ENCODE measurements around the gene PRPH. TPM values are rescaled to one million over a fixed set of nuclear protein-coding genes. Genes with fewer than 3 reads are reported as not detected.

Gene PRPH
- total and polyA plus RNA-seq, 9 of the 15 experiments (the other 6 are each of a cell fraction or from before 2014, with no cell fraction given), result 0.27 to 1.9 (median 1.3) TPM; not detected in 1

- no peak for TF ChIP-seq ZBTB49 (CRISPR knock-in tag; IDR thresholded peaks at IDR 0.05; ENCODE audit: borderline replicate concordance)
- no peak for TF ChIP-seq ZNF324 (CRISPR knock-in tag; IDR thresholded peaks at IDR 0.05)
- peak; percentile 31; the same call in 1 of the 2 replicates for TF ChIP-seq ZNF121 (CRISPR knock-in tag; conservative IDR thresholded peaks at IDR 0.05)
- peak; percentile 58 for TF ChIP-seq MXD1 (CRISPR knock-in tag; IDR thresholded peaks at IDR 0.05; ENCODE audit: borderline replicate concordance, poor library complexity, severe bottlenecking)
- TF ChIP-seq HEY1 (CRISPR knock-in tag; IDR thresholded peaks at IDR 0.05; ENCODE audit: borderline replicate concordance), result peak; percentile 41; the same call in 1 of the 2 replicates
- no peak for TF ChIP-seq XRCC3 (IDR thresholded peaks at IDR 0.05)
- no peak for TF ChIP-seq SNRNP70 (optimal IDR thresholded peaks at IDR 0.05; ENCODE audit: low read depth, low read length)
- TF ChIP-seq CREB3L1 (IDR thresholded peaks at IDR 0.05; ENCODE audit: borderline replicate concordance, low read depth), result peak; percentile 97
- TF ChIP-seq BRF1 (IDR thresholded peaks at IDR 0.05; ENCODE audit: borderline replicate concordance, extremely low read depth, insufficient read length), result no peak
- TF ChIP-seq MYC (IDR thresholded peaks at IDR 0.05; ENCODE audit: low read depth, low read length), result peak; percentile 94
- TF ChIP-seq MYC (CRISPR knock-in tag; IDR thresholded peaks at IDR 0.05; ENCODE audit: borderline replicate concordance, low read depth), result peak; percentile 97
- no peak for TF ChIP-seq ZNF408 (CRISPR knock-in tag; IDR thresholded peaks at IDR 0.05; ENCODE audit: low read depth)
- TF ChIP-seq HNRNPL (IDR thresholded peaks at IDR 0.05; ENCODE audit: low read depth, low read length), result peak; percentile 93
- peak; percentile 69 for TF ChIP-seq ZNF316 (IDR thresholded peaks at IDR 0.05)
These were observed 29.8 kb upstream of the PRPH start, which contains the start of gene TUBA1C (continued) for GRCh38 chr12:49264873-49265792.

Measured in K562 (cell line).